SK-N-SH (cell line): ENCODE results near the gene BRD9. TPM values are rescaled to one million over a fixed set of nuclear protein-coding genes. Genes with fewer than 3 reads are reported as not detected.

ENCODE experiments used
- CTCF ChIA-PET: fragments of 300-600, 350-600 bp; formaldehyde crosslinking; extraction: SDS; loops from one replicate; lab custom pipeline; 2021; lab: Yijun Ruan, JAX
- POLR2A ChIA-PET: fragments of 350-600 bp; sonication (Branson Sonifier 250); formaldehyde crosslinking; extraction: SDS; loops from one replicate; lab custom pipeline; 2020; ENCODE audit warnings: antibody characterized with exemption, inconsistent platforms; lab: Yijun Ruan, JAX
- DNase-seq: peaks from one replicate; pipeline ENCODE4 v3.0.0; 2012
- H2AFZ ChIP-seq: fragments of 200-600 bp; sonication (generic); 2 replicates; pipeline ENCODE4 v1.8.1; 2016; ENCODE audit warnings: antibody characterized with exemption, mild to moderate bottlenecking, low read depth
- H3F3A ChIP-seq: fragments of 200-600 bp; sonication (generic); replicated peaks from 2 replicates; pipeline ENCODE3; 2016; ENCODE audit warnings: antibody characterized with exemption, mild to moderate bottlenecking; ENCODE audit not compliant: insufficient read depth
- H3K27ac ChIP-seq, 2 experiments: fragments of 200-500 bp in 1 of 2; fragments of 200-600 bp in 1 of 2; sonication (Bioruptor generic) in 1 of 2; sonication (generic), shearing (Covaris generic) in 1 of 2; 2 replicates each; pipeline versions ENCODE4 v1.5.1 to v1.6.1; 2014 to 2016; ENCODE audit warnings: low read depth in 2 of 2, inconsistent platforms in 1 of 2, low read length in 1 of 2, mild to moderate bottlenecking in 1 of 2, mixed read lengths in 1 of 2
- H3K27me3 ChIP-seq: fragments of 200-600 bp; sonication (generic), shearing (Covaris generic); 2 replicates; pipeline ENCODE4 v1.6.1; 2016; ENCODE audit warnings: mixed run types; ENCODE audit not compliant: insufficient read depth
- H3K36me3 ChIP-seq, 2 experiments: fragments of 200-500 bp in 1 of 2; fragments of 200-600 bp in 1 of 2; sonication (Bioruptor generic) in 1 of 2; sonication (generic) in 1 of 2; replicated peaks in 1 of 2; 2 replicates each; pipeline versions ENCODE3 to v1.5.1; 2014 to 2016; ENCODE audit warnings: low read length in 1 of 2, mild to moderate bottlenecking in 1 of 2; ENCODE audit not compliant: insufficient read depth in 2 of 2, control insufficient read depth in 1 of 2
- H3K4me1 ChIP-seq, 2 experiments: fragments of 200-500 bp in 1 of 2; fragments of 200-600 bp in 1 of 2; sonication (Bioruptor generic) in 1 of 2; sonication (generic), shearing (Covaris generic) in 1 of 2; 2 replicates each; pipeline versions ENCODE4 v1.5.1 to v1.6.1; 2014 to 2016; ENCODE audit warnings: low read depth in 1 of 2, low read length in 1 of 2, mixed run types in 1 of 2; ENCODE audit not compliant: insufficient read depth in 2 of 2, control insufficient read depth in 1 of 2
- H3K4me2 ChIP-seq: fragments of 200-600 bp; sonication (generic), shearing (Covaris generic); 2 replicates; pipeline ENCODE4 v1.6.1; 2017; ENCODE audit warnings: mixed run types
- H3K4me3 ChIP-seq, 2 experiments: fragments of 200-500 bp in 1 of 2; fragments of 200-600 bp in 1 of 2; sonication (Bioruptor generic) in 1 of 2; sonication (generic), shearing (Covaris generic) in 1 of 2; 2 replicates each; pipeline versions ENCODE4 v1.5.1 to v1.8.1; 2014 to 2016; ENCODE audit warnings: low read depth in 2 of 2, inconsistent platforms in 1 of 2, low read length in 1 of 2, mild to moderate bottlenecking in 1 of 2, mixed read lengths in 1 of 2, moderate library complexity in 1 of 2
- H3K79me2 ChIP-seq: fragments of 200-600 bp; sonication (generic); 2 replicates; pipeline ENCODE4 v1.8.1; 2017; ENCODE audit warnings: mild to moderate bottlenecking; ENCODE audit not compliant: insufficient read depth
- H3K9ac ChIP-seq: fragments of 200-600 bp; sonication (generic); 2 replicates; pipeline ENCODE4 v1.6.1; 2017; ENCODE audit warnings: mixed run types
- H3K9me2 ChIP-seq: fragments of 200-600 bp; sonication (generic); 2 replicates; pipeline ENCODE4 v1.6.1; 2017; ENCODE audit warnings: mixed run types
- H3K9me3 ChIP-seq: fragments of 200-600 bp; sonication (generic); 2 replicates; pipeline ENCODE4 v1.6.1; 2017; ENCODE audit warnings: mixed run types, mild to moderate bottlenecking, moderate library complexity
- H4K20me1 ChIP-seq: fragments of 200-600 bp; sonication (generic); 2 replicates; pipeline ENCODE4 v1.6.1; 2017; ENCODE audit warnings: mild to moderate bottlenecking, mixed run types; ENCODE audit not compliant: insufficient read depth
- CHD2 ChIP-seq: fragments of 150-350 bp; IDR thresholded peaks from 2 replicates; pipeline ENCODE4 v1.6.1; 2018; ENCODE audit warnings: low read length; ENCODE audit not compliant: partially characterized antibody
- ELF1 ChIP-seq: IDR thresholded peaks from 2 replicates; pipeline ENCODE4 v1.4.0; 2012
- EP300 ChIP-seq, 2 experiments: IDR thresholded peaks; 2 replicates each; pipeline versions ENCODE4 v1.4.0 to v1.6.1; 2012; ENCODE audit warnings: borderline replicate concordance in 1 of 2, low read depth in 1 of 2, low read length in 1 of 2
- EZH2phosphoT487 ChIP-seq: fragments of 200-600 bp; sonication (generic); IDR thresholded peaks from 2 replicates; pipeline ENCODE4 v1.6.1; 2017; ENCODE audit warnings: low read depth, mixed run types, mild to moderate bottlenecking, antibody characterized with exemption, moderate library complexity, borderline replicate concordance
- FOSL2 ChIP-seq: IDR thresholded peaks from 2 replicates; pipeline ENCODE4 v1.4.0; 2012; ENCODE audit warnings: low read depth, mild to moderate bottlenecking, moderate library complexity, borderline replicate concordance
- FOXJ3 ChIP-seq: sonication (generic); formaldehyde crosslinking; IDR thresholded peaks from 2 replicates; pipeline ENCODE4 v1.5.1; 2020; ENCODE audit warnings: mild to moderate bottlenecking, missing genetic modification reagents
- FOXM1 ChIP-seq: IDR thresholded peaks from 2 replicates; pipeline ENCODE4 v1.4.0; 2012; ENCODE audit warnings: low read depth, mild to moderate bottlenecking
- GABPA ChIP-seq: IDR thresholded peaks from 2 replicates; pipeline ENCODE4 v1.4.0; 2012; ENCODE audit warnings: low read depth, mild to moderate bottlenecking
- GATA2 ChIP-seq: sonication (generic); formaldehyde crosslinking; IDR thresholded peaks from 2 replicates; pipeline ENCODE4 v1.5.0; 2020; ENCODE audit warnings: mild to moderate bottlenecking, missing genetic modification reagents
- MAX ChIP-seq: IDR thresholded peaks from 2 replicates; pipeline ENCODE4 v1.4.0; 2012; ENCODE audit warnings: low read depth
- MEF2A ChIP-seq: IDR thresholded peaks from 2 replicates; pipeline ENCODE4 v1.4.0; 2012; ENCODE audit warnings: low read depth, borderline replicate concordance
- MXI1 ChIP-seq: IDR thresholded peaks from 2 replicates; pipeline ENCODE4 v1.6.1; 2012; ENCODE audit warnings: mild to moderate bottlenecking, low read depth, low read length, improper control_type of control experiment
- NFIC ChIP-seq: IDR thresholded peaks from 2 replicates; pipeline ENCODE4 v1.4.0; 2012; ENCODE audit warnings: borderline replicate concordance
- NRF1 ChIP-seq: IDR thresholded peaks from 2 replicates; pipeline ENCODE4 v1.6.1; 2012; ENCODE audit warnings: low read depth, mild to moderate bottlenecking, low read length
- POLR2AphosphoS5 ChIP-seq: IDR thresholded peaks from 2 replicates; pipeline ENCODE4 v1.6.1; 2012; ENCODE audit warnings: low read depth, low read length
- RAD21 ChIP-seq: IDR thresholded peaks from 2 replicates; pipeline ENCODE4 v1.6.1; 2012; ENCODE audit warnings: mild to moderate bottlenecking, low read length
- RCOR1 ChIP-seq: fragments of 150-350 bp; IDR thresholded peaks from 2 replicates; pipeline ENCODE4 v1.6.1; 2017; ENCODE audit warnings: antibody characterized with exemption, low read length
- RFX5 ChIP-seq: IDR thresholded peaks from 2 replicates; pipeline ENCODE4 v1.6.1; 2012; ENCODE audit warnings: mild to moderate bottlenecking, improper control_type of control experiment, low read length
- SMC3 ChIP-seq: IDR thresholded peaks from 2 replicates; pipeline ENCODE4 v1.6.1; 2012; ENCODE audit warnings: low read depth, low read length, improper control_type of control experiment
- TAF1 ChIP-seq: IDR thresholded peaks from 2 replicates; pipeline ENCODE4 v1.6.1; 2012; ENCODE audit warnings: low read depth, mild to moderate bottlenecking, low read length, moderate library complexity, borderline replicate concordance
- TCF12 ChIP-seq: IDR thresholded peaks from 2 replicates; pipeline ENCODE4 v1.4.0; 2012
- TEAD4 ChIP-seq: IDR thresholded peaks from 2 replicates; pipeline ENCODE4 v1.4.0; 2012; ENCODE audit warnings: mild to moderate bottlenecking, borderline replicate concordance; ENCODE audit not compliant: insufficient read depth
- USF1 ChIP-seq: IDR thresholded peaks from 2 replicates; pipeline ENCODE4 v1.4.0; 2012; ENCODE audit warnings: low read depth, borderline replicate concordance
- USF2 ChIP-seq: fragments of 150-350 bp; IDR thresholded peaks from 2 replicates; pipeline ENCODE4 v1.6.1; 2017; ENCODE audit warnings: antibody characterized with exemption, low read length, low read depth, borderline replicate concordance
- YY1 ChIP-seq: IDR thresholded peaks from 2 replicates; pipeline ENCODE4 v1.4.0; 2012; ENCODE audit warnings: low read depth, mild to moderate bottlenecking
- WGBS: methylation state at CpG from one replicate; pipeline ENCODE4 v1.1.6; 2017; ENCODE audit warnings: low lambda C conversion rate; 5-methylcytosine and 5-hydroxymethylcytosine counted together
- polyA plus RNA-seq, 3 experiments: library from polyadenylated mRNA; depleted of rRNA; stranded (reverse); fragments of >200 nt; gene quantifications; 2 replicates each; pipeline ENCODE4 v1.2.3, GENCODE V29; 2012
- TF ChIP-seq, protein P1 (sequence below): IDR thresholded peaks from 2 replicates; pipeline ENCODE4 v1.4.0; 2012; ENCODE audit warnings: low read depth, borderline replicate concordance
- TF ChIP-seq, protein P2 (sequence below): IDR thresholded peaks from 2 replicates; pipeline ENCODE4; 2012

The BRD9 gene
- 17.5 and 19.5 TPM in 2 replicates for polyA plus RNA-seq (2012; rRNA removed)
- polyA plus RNA-seq (2012; cell fraction: cytosol; rRNA removed): 14.2 and 14.8 TPM in 2 replicates
- polyA plus RNA-seq (2012; cell fraction: nucleus; rRNA removed): 67.3 and 75.1 TPM in 2 replicates

DNA sequence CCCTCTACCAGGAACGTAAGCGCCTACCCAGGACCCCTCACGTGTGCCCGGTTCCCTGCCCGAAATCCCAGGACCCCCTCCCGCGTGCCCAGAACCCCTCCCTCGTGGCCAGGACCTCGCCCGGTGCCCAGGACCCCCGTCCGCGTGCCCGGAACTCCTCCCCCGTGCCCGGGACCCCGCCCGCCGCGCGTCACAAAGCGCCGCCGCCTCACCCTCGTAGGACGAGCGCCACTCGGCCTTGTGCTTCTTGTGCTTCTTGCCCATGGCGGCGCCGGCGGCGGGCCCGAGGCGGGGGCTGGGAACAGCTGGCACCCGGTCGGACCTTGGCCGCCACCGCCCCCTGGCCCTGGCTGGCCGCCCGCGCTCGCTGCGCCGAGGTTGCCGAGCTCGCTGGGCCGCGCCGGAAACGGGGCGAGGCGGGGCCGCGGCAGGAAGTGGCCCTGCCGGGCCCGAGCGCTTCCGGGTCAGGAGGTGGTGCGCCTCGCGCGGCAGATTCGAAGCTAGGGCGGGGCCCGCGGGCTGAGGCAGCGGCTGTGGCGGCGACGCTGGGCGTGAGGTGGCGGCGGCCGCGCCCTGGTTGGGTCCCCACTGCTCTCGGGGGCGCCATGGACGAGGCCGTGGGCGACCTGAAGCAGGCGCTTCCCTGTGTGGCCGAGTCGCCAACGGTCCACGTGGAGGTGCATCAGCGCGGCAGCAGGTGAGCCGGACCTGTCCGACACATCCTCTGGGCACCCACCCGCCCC is at the start of gene BRD9, which contains the start of gene TRIP13:
Gene BRD9, minus strand, starts transcription at position 408 of the 743 bp plus-strand sequence. Its CDS starts 144 bp downstream, at position 264.
Gene TRIP13, plus strand, starts transcription at position 491 of the 743 bp plus-strand sequence. Its CDS starts 115 bp downstream, at position 606.
- Histone ChIP-seq H3K36me3 (peaks cover 33 to 50% of the 10 kb centered on the region in 2 experiments), H3K4me3 (peak within 1 kb of the TSS; percentile 88 to 92), H4K20me1 (peaks cover 7% of the 10 kb centered on the region; the same call in 1 of the 2 replicates), H3K4me1 (peaks cover 12 to 26% of the 10 kb centered on the region in 2 experiments; a peak in 3 of 4 replicates), H3K9ac (peak within 1 kb of the TSS; percentile 91), H3K79me2 (peaks cover 76% of the 10 kb centered on the region), H3K27ac (peak within 1 kb of the TSS; percentile 81 to 85), H3K4me2 (peak within 1 kb of the TSS; percentile 100), H2AFZ (0 out of 2 replicates have a peak within 1 kb of the TSS, but pooled peaks have one; percentile 42), H3K9me2 (no peaks in the 10 kb centered on the region), H3K27me3 (no peaks in the 10 kb centered on the region), H3K9me3 (no peaks in the 10 kb centered on the region), H3F3A (no peaks in the 10 kb centered on the region)
- CTCF ChIA-PET: interaction anchor here (1.0 to 5.5 kb wide), 5 partner anchors 9 to 446 kb away, joined by 4 to 36 read pairs (median 8); no protein-coding TSS in a partner anchor
- POLR2A ChIA-PET: interaction anchor here (0.6 to 0.7 kb wide), 2 partner anchors 11 to 134 kb away, joined by 3 read pairs; no protein-coding TSS in a partner anchor
- WGBS: 0% methylated on average over 3 of the region's 91 CpGs
- DNase-seq: peak; percentile 98
- TF ChIP-seq, protein P1, sequence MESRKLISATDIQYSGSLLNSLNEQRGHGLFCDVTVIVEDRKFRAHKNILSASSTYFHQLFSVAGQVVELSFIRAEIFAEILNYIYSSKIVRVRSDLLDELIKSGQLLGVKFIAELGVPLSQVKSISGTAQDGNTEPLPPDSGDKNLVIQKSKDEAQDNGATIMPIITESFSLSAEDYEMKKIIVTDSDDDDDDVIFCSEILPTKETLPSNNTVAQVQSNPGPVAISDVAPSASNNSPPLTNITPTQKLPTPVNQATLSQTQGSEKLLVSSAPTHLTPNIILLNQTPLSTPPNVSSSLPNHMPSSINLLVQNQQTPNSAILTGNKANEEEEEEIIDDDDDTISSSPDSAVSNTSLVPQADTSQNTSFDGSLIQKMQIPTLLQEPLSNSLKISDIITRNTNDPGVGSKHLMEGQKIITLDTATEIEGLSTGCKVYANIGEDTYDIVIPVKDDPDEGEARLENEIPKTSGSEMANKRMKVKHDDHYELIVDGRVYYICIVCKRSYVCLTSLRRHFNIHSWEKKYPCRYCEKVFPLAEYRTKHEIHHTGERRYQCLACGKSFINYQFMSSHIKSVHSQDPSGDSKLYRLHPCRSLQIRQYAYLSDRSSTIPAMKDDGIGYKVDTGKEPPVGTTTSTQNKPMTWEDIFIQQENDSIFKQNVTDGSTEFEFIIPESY: no peak
- TF ChIP-seq EZH2phosphoT487 (no peak), TEAD4 (no peak), TCF12 (no peak), YY1 (no peak), MAX (peak; percentile 68), MXI1 (peak; percentile 96), EP300 (IDR thresholded peaks at IDR 0.05; ENCODE audit: borderline replicate concordance in 1 of 2, low read depth in 1 of 2, low read length in 1 of 2) (no peak), GATA2 (CRISPR knock-in tag) (no peak), NFIC (no peak), FOXJ3 (CRISPR knock-in tag) (no peak), USF2 (no peak), FOXM1 (no peak), MEF2A (no peak), POLR2AphosphoS5 (peak; percentile 61; the same call in 1 of the 2 replicates), ELF1 (no peak), NRF1 (no peak), FOSL2 (no peak), RFX5 (no peak), USF1 (no peak), SMC3 (no peak), CHD2 (peak; percentile 86), RAD21 (no peak), GABPA (peak; percentile 89), TAF1 (peak; percentile 69; the same call in 1 of the 2 replicates), RCOR1 (no peak)
- TF ChIP-seq, protein P2, sequence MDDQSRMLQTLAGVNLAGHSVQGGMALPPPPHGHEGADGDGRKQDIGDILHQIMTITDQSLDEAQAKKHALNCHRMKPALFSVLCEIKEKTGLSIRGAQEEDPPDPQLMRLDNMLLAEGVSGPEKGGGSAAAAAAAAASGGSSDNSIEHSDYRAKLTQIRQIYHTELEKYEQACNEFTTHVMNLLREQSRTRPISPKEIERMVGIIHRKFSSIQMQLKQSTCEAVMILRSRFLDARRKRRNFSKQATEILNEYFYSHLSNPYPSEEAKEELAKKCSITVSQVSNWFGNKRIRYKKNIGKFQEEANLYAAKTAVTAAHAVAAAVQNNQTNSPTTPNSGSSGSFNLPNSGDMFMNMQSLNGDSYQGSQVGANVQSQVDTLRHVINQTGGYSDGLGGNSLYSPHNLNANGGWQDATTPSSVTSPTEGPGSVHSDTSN: no peak
